Prostate gland (tissue), 2 donors: ENCODE data around the gene GP2. TPM values are rescaled to one million over a fixed set of nuclear protein-coding genes. Genes with fewer than 3 reads are reported as not detected.

Experiments used
- DNase-seq: peaks from one replicate; pipeline ENCODE4 v3.0.0-alpha.2; 2019; ENCODE audit warnings: low spot score
- H3K27ac ChIP-seq, 2 donors: fragments of 200-600 bp; sonication (generic); 2 replicates each; pipeline ENCODE4 v1.5.1; 2017 to 2019
- H3K27me3 ChIP-seq: fragments of 200-600 bp; sonication (generic); replicated peaks from 2 replicates; pipeline ENCODE4 v1.5.1; 2019; ENCODE audit not compliant: insufficient read depth
- H3K36me3 ChIP-seq, 2 donors: fragments of 200-600 bp; sonication (generic); 1 replicate in 1 of 2; 2 replicates in 1 of 2; pipeline versions ENCODE4 v1.5.1 to v1.8.1; 2017 to 2019
- H3K4me1 ChIP-seq: fragments of 200-600 bp; sonication (generic); replicated peaks from 2 replicates; pipeline ENCODE4 v1.5.1; 2019
- H3K4me3 ChIP-seq, 2 donors: fragments of 200-600 bp; sonication (generic); 2 replicates each; pipeline ENCODE4 v1.5.1; 2017 to 2019
- H3K9me3 ChIP-seq: fragments of 200-600 bp; sonication (generic); 2 replicates; pipeline ENCODE4 v1.5.1; 2017
- CTCF ChIP-seq, 4 experiments: fragments of 200-600 bp in 2 of 4; fragments of 450-650 bp in 2 of 4; sonication (generic) in 2 of 4; IDR thresholded peaks; 1 replicate in 3 of 4; 2 replicates in 1 of 4; pipeline ENCODE4 v1.5.1; 2016 to 2019; ENCODE audit warnings: antibody characterized with exemption in 4 of 4, mild to moderate bottlenecking in 2 of 4, moderate library complexity in 2 of 4
- POLR2A ChIP-seq: fragments of 450-650 bp; IDR thresholded peaks from one replicate; pipeline ENCODE4 v1.6.1; 2016; ENCODE audit warnings: antibody characterized with exemption, mild to moderate bottlenecking
- POLR2AphosphoS5 ChIP-seq: sonication (generic); formaldehyde crosslinking; IDR thresholded peaks from one replicate; pipeline ENCODE4 v1.6.1; 2017; ENCODE audit warnings: antibody characterized with exemption
- WGBS: methylation state at CpG from one replicate; pipeline ENCODE4 v1.1.5; 2018; 5-methylcytosine and 5-hydroxymethylcytosine counted together
- intact Hi-C: fragments of 100-400 bp; cut with DNase I; formaldehyde crosslinking; loops from one replicate; pipeline ENCODE4 v1.14.2; 2022
- total RNA-seq, 2 donors: library from RNA; depleted of rRNA; stranded (reverse); fragments of >200 nt; gene quantifications; one replicate each; pipeline ENCODE4 v1.1.0, GENCODE V29; 2016

GP2 gene
- total RNA-seq, 2 donors from 2014 or later, result 29.8 to 971 TPM

- TF ChIP-seq CTCF (IDR thresholded peaks at IDR 0.05), result no peak
- no peak for TF ChIP-seq POLR2AphosphoS5
- TF ChIP-seq POLR2A, result no peak
- intact Hi-C loops, result no loop called here
Measured at GRCh38 chr16:20298452-20298851, 28.9 kb downstream of the GP2 start.

GRCh38 chr16:20291208-20292206 is 35.8 kb downstream of the GP2 start:
- Histone ChIP-seq H3K9me3 (no peaks in the 10 kb centered on the region), H3K27ac (no peak overlapping the region), H3K36me3 (no peaks in the 10 kb centered on the region), H3K27me3 (no peaks in the 10 kb centered on the region), H3K4me1 (no peaks in the 10 kb centered on the region), H3K4me3 (no peak overlapping the region)
- no peak for TF ChIP-seq POLR2AphosphoS5
- no peak for TF ChIP-seq POLR2A
- TF ChIP-seq CTCF (IDR thresholded peaks at IDR 0.05), result no peak
- WGBS, result 38% methylated on average over 16 of the region's 16 CpGs
- intact Hi-C loops, result no loop called here
- DNase-seq, result no peak

More at GRCh38 chr16:20298452-20298851, 28.9 kb downstream of the GP2 start:
- no peak overlapping the region for H3K27ac ChIP-seq
- no peak for DNase-seq
- no peaks in the 10 kb centered on the region for H3K27me3 ChIP-seq
- WGBS, result 73% methylated on average over 5 of the region's 5 CpGs
- H3K36me3 ChIP-seq, result no peaks in the 10 kb centered on the region
- H3K4me1 ChIP-seq, result no peaks in the 10 kb centered on the region
- no peaks in the 10 kb centered on the region for H3K9me3 ChIP-seq
- no peak overlapping the region for H3K4me3 ChIP-seq

GRCh38 chr16:20289571-20289970 is 37.7 kb downstream of the GP2 start:
- DNase-seq, result no peak
- no peak overlapping the region for H3K27ac ChIP-seq
- no peaks in the 10 kb centered on the region for H3K4me1 ChIP-seq
- H3K36me3 ChIP-seq, result no peaks in the 10 kb centered on the region
- TF ChIP-seq CTCF (IDR thresholded peaks at IDR 0.05) (no peak), POLR2AphosphoS5 (no peak), POLR2A (no peak)
- intact Hi-C loops, result no loop called here
- H3K4me3 ChIP-seq, result no peak overlapping the region
- H3K9me3 ChIP-seq, result no peaks in the 10 kb centered on the region
- H3K27me3 ChIP-seq, result no peaks in the 10 kb centered on the region
- 72% methylated on average over 3 of the region's 3 CpGs for whole genome bisulfite sequencing

GRCh38 chr16:20285993-20286499 is 41.3 kb downstream of the GP2 start:
- Histone ChIP-seq H3K36me3 (no peaks in the 10 kb centered on the region), H3K4me1 (no peaks in the 10 kb centered on the region), H3K9me3 (no peaks in the 10 kb centered on the region), H3K27me3 (no peaks in the 10 kb centered on the region), H3K27ac (no peak overlapping the region), H3K4me3 (no peak overlapping the region)
- TF ChIP-seq POLR2AphosphoS5, result no peak
- TF ChIP-seq CTCF (IDR thresholded peaks at IDR 0.05), result no peak
- intact Hi-C loops, result no loop called here
- 40% methylated on average over 6 of the region's 6 CpGs for WGBS
- DNase-seq, result no peak

GRCh38 chr16:20280259-20280658 is 47.1 kb downstream of the GP2 start:
- H3K9me3 ChIP-seq, result no peaks in the 10 kb centered on the region
- no peak for DNase-seq
- H3K4me1 ChIP-seq, result no peaks in the 10 kb centered on the region
- no peak for TF ChIP-seq POLR2AphosphoS5
- TF ChIP-seq POLR2A, result no peak
- TF ChIP-seq CTCF (IDR thresholded peaks at IDR 0.05), result no peak
- H3K4me3 ChIP-seq, result no peak overlapping the region
- no peaks in the 10 kb centered on the region for H3K27me3 ChIP-seq
- WGBS, result 90% methylated on average over 3 of the region's 3 CpGs
- intact Hi-C loops, result no loop called here
- no peaks in the 10 kb centered on the region for H3K36me3 ChIP-seq
- H3K27ac ChIP-seq, result no peak overlapping the region
